HG03520 (cell line): ENCODE data around the gene CRYBB3.
"Not testable (repeated sequence)": the region's sequence is repeated elsewhere in the genome, so short reads cannot be mapped to it uniquely, and the experiment has no call there.

Experiments used
- ATAC-seq: cut with Tn5 transposase; IDR thresholded peaks from one replicate; pipeline ENCODE4 v1.9.1; 2021; ENCODE audit warnings: mild to moderate bottlenecking, moderate library complexity; ENCODE audit not compliant: unreplicated experiment

Gene CRYBB3

GRCh38 chr22:25174888-25175411 is 24.7 kb upstream of the CRYBB3 start:
- no peak for ATAC-seq

GRCh38 chr22:25176175-25176574 is 23.5 kb upstream of the CRYBB3 start:
- no peak for ATAC-seq

- no peak for ATAC-seq
Observed at GRCh38 chr22:25176799-25177198, 22.9 kb upstream of the CRYBB3 start.

DNA sequence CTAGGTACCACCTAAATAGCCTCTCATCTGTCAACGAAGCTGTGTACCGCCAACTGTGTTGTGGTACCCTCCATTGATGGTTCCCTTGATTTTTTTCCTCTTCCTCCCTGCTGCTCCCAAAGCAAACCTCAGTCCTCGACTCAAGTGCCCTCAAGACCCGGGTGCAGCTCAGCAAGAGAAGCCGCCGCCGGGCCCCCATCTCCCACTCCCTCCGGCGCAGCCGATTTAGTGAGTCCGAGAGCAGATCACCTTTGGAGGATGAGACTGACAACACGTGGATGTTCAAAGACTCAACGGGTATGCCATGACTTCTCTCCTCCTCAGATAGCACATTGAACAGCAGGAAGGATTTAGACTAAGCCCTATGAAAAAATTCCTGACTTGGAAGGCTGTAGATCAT is 22.4 kb upstream of the CRYBB3 start:
- no peak for ATAC-seq

DNA sequence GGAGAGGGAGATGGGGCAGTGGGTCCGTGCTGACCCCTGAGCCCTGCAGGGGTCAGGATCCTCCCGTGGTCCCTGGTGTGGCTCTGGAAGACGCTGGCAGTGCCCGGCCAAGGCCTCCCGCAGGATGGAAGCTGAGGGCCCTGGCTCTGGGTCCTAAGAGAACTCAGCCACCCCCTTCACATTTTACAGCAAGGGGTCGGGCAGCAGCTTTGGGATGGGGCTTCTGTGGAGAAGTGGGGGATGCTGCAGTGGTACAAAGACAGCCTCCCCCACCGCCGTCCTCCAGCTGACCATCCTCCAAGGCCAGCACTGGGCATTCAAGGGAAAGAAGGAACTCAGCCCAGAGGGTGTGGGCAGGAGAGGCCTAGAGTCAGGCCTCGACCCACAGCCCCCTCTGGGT is 21.8 kb upstream of the CRYBB3 start:
- no peak for ATAC-seq

DNA sequence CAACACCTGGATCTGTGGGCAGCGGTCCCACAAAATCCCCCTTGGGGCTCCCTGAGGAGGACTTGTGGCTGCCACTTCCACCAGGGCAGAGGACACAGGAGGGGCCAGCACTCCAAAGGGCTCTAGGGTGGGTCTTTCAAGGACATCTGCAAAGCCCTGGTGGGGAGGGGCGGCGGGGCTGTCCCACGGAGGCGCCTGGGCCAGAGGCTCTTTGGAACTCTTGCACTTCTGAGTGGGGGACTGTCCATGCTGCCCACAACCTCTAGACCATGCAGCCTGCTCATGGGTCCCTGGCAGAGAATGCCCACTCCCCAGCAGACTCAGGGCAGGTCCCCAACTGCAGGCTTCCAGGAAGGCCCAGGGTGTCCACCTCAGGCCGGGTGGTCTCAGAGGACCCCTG is 21.3 kb upstream of the CRYBB3 start:
- not testable (repeated sequence) for ATAC-seq

DNA sequence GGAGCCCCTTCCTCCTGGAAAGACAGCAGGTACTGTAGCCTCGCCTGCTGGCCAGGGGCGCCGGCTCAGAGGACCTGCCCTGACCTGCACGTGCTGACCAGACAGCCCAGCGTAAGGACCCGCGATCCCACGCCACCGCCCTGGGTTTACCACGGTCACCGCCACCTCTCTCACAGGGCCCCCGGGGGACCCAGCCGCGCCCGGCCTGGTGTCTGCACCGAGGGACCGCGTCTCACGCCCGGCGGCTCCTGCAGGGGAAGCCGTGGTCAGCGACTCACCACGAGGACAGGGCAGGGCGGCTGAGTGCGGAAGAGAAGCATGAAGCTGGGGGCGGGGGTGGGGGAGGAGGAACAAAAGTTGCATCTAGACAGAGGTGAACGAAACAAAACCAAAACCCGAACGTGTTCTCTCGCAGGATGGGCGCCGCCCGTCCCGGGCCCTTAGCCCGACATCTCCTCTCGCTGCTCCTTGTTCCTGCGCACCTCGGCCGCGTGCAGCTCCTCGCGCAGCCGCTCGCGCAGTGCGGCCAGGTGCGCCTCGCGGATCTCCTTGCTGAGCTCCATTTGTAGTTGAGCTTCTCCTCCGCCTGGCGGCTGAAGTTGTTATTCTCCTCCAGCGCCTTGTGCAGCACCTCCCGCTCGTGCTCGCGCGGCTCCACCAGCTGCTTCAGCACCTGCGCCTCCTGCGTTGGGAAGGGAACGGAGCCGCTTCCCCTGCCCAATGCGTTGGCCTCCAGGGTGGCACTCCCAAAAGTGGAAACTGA is 20.6 kb upstream of the CRYBB3 start:
- ATAC-seq: not testable (repeated sequence)

GRCh38 chr22:25182131-25183110 is 17.2 kb upstream of the CRYBB3 start:
- ATAC-seq: no peak

DNA sequence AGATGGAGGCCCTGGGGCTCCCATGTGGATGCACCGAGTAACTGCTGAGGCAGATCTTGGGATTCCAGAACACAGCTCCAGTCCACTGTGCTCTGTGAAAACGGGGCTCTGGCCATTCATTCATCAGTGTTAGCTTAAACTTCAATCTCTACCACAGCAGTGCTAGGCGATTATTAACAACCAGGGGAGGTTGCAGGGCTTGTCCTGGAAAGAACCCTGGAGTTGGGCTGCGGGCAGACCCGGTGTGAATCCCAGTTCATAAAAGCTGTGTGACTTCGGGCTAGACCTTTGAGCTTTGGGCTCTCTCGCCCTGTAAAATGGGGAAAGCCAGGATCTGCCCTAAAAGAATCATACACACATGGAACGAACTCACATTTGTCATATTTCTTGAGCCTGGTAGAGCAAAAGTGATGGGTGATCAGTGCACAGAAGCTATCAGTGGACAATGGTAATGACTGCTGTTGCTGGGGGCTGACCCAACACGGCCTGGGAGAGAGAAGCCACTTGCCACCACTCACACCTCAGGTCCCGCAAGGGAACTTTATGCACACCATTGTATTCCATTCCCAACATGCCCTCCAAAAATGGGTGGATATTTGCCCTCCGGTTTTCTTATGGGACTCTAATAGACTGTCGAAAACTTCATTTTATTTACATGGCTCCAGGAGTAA is 15.6 kb upstream of the CRYBB3 start:
- ATAC-seq: no peak

- no peak for ATAC-seq
Observed at GRCh38 chr22:25186140-25186539, 13.5 kb upstream of the CRYBB3 start.

- ATAC-seq: no peak
Observed at GRCh38 chr22:25187469-25187868, 12.2 kb upstream of the CRYBB3 start.

GRCh38 chr22:25192406-25192805 is 7.3 kb upstream of the CRYBB3 start:
- ATAC-seq: no peak

DNA sequence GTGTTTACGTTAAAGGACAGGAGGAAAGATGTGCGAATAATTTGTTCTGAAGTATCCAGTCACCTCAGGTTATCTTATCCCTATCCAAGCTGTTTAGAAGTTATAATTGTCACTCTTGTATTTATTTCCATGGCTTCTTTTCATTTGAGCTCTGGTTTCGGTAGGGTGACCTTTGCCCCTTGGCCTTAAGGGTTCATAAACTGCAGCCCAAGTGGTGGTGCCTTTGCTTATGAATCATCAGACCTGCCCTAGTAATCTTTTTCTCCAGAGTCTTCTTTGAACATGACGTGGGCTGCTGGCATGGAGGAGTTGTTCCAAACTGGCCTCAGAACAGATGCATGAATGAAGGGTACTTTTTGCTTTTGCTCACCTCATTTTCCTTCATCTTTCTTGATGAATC is 6.5 kb upstream of the CRYBB3 start:
- ATAC-seq: no peak

DNA sequence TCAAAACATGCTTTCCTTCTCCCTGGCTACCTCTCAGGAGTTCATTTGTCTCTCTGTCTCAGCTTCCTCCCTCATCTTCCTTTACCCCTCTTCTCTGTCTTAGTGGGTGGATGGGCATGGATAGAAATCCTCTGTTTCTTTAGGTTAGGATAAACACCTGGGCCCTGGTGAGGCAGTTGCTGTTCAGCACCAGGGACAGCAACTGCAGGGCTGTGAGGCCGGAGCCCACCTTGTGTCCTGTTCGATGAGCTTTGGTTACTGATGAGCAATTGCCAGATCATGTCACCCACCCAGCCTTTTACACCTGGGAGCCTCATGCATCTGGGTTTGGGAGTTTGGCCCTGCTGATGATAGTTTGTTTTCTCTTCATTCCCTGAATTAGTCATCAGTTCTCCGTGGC is 6.1 kb upstream of the CRYBB3 start:
- no peak for ATAC-seq

- no peak for ATAC-seq
Observed at GRCh38 chr22:25196326-25196725, 3.3 kb upstream of the CRYBB3 start.

- ATAC-seq: no peak
Observed at GRCh38 chr22:25197340-25197739, 2.3 kb upstream of the CRYBB3 start.

DNA sequence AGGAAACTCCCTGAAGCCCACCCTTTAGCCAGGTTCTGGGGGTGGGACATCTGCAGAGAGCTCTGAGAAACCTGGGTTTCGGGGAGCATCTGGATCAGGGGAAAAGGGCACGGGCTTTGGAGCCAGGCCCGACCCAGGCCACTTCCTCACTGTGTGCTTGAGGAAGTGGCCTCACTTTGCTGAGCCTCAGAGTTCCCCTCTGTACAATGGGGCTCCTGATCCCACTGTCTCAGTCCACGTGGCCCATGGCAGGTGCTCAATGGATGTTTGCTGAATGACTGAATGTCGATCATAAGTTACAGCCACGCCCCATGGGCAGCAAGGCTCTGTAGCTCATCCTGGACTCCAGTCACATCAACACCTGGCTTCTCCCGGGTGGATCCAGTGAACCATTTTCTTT is 1.3 kb downstream of the CRYBB3 start:
- no peak for ATAC-seq

GRCh38 chr22:25201557-25202273 is 2.1 kb downstream of the CRYBB3 start:
- no peak for ATAC-seq

DNA sequence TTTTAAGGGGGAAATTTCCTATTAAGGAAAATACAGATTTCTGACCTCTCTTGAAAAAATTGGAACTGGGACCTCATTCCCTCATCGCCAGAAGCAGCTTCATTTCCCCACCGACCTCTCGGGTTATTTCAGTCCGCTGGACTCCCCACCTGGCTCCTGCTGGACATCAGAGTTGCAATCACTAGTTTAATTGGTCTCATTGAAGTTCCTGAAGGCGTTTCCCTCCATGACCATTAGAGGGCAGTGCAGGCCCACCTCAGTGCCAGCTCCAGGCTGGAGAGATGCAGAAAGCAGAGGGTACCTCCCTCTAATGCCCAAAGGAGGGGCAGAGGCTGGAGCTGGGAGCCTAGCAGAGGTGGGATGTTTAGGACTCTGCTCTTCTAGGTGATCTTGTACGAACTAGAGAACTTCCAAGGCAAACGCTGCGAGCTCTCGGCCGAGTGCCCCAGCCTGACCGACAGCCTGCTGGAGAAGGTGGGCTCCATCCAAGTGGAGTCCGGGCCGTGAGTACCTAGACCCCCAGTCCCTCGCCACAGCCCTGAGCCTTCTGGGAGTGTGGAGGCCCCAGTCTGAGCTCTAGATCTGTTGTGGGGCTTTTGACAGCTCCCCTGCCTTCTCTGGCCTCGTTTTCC is 2.7 kb downstream of the CRYBB3 start:
- ATAC-seq: no peak

GRCh38 chr22:25203082-25203481 is 3.4 kb downstream of the CRYBB3 start:
- no peak for ATAC-seq
